ENCODE results near the gene VWA3A. TPM values are rescaled to one million over a fixed set of nuclear protein-coding genes. Genes with fewer than 3 reads are reported as not detected.

Gene VWA3A
- total and polyA plus RNA-seq, 2 experiments from 2014 or later: 0.16 to 0.24 TPM

DNA sequence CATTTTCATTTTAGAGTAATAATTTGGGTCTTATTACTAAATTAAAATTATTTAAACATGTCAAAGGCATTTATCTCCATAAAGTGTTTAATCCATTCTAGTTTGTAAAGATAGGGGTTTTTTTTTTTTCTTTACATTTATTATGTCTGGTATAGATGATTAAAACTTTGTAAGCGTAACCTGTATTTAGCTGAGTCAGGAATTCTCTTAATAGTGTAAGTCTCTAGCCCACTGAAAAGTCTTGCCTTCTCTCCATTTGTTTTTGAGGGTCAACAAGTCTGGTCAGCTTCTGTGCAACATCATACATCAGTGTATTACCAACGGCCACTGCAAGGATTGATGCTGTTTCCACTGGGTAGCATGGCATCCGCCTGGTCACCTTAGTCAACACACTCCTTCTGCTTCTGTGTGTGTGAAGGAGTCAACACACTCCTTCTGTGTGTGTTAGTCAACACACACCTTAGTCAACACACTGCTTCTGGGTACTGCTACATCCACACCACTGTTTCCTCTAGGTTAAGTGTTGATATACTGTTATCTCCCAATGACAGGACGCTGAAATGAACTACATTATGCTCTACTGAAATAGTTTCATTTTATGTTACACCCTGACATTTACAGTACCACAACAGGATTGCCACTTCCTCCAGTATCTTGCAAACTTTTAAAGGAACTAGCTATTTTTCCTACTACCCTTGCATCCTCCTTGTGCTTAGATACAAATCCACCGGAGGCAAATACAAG is 37.3 kb upstream of the VWA3A start:
- TF ChIP-seq, protein P1, sequence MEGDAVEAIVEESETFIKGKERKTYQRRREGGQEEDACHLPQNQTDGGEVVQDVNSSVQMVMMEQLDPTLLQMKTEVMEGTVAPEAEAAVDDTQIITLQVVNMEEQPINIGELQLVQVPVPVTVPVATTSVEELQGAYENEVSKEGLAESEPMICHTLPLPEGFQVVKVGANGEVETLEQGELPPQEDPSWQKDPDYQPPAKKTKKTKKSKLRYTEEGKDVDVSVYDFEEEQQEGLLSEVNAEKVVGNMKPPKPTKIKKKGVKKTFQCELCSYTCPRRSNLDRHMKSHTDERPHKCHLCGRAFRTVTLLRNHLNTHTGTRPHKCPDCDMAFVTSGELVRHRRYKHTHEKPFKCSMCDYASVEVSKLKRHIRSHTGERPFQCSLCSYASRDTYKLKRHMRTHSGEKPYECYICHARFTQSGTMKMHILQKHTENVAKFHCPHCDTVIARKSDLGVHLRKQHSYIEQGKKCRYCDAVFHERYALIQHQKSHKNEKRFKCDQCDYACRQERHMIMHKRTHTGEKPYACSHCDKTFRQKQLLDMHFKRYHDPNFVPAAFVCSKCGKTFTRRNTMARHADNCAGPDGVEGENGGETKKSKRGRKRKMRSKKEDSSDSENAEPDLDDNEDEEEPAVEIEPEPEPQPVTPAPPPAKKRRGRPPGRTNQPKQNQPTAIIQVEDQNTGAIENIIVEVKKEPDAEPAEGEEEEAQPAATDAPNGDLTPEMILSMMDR (IDR thresholded peaks at IDR 0.05; ENCODE audit: low read depth, low read length): no peak
- H3K4me1 ChIP-seq (ENCODE audit: low read depth): no peaks in the 10 kb centered on the region
- no peak overlapping the region for H3K4me3 ChIP-seq
- no peaks in the 10 kb centered on the region for H3K36me3 ChIP-seq
- no peaks in the 10 kb centered on the region for H3K9me3 ChIP-seq (ENCODE audit: low read depth)
- no peak for DNase-seq (ENCODE audit: low read depth in 1 of 2, low spot score in 1 of 2)
- no peak overlapping the region for H3K27ac ChIP-seq
- H3K27me3 ChIP-seq: no peaks in the 10 kb centered on the region

DNA sequence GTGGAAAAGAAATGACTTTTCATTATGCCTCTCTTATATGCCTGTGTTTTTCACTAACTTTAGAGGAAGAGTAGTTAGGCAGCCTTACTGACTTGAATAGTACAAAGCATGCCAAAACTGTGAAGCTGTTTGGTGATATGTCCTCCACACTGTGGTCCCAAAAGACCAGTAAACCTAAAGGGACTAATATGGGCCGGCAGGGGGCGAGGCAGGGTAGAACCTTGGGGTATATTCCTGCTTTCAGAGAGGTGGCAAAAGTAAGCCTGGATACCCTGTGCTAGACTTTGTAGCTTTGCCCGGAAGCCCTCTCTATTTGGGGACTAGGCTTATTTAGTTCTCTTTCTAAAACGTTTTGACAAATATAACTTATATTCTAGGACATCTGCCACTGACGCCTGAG is 36.5 kb upstream of the VWA3A start:
- peak in 1 of 2 donors; percentile 35 for DNase-seq (ENCODE audit: low read depth in 1 of 2, low spot score in 1 of 2)
- TF ChIP-seq, protein P1 (IDR thresholded peaks at IDR 0.05; ENCODE audit: low read depth, low read length): peak; percentile 29
- no peak overlapping the region for H3K4me3 ChIP-seq

DNA sequence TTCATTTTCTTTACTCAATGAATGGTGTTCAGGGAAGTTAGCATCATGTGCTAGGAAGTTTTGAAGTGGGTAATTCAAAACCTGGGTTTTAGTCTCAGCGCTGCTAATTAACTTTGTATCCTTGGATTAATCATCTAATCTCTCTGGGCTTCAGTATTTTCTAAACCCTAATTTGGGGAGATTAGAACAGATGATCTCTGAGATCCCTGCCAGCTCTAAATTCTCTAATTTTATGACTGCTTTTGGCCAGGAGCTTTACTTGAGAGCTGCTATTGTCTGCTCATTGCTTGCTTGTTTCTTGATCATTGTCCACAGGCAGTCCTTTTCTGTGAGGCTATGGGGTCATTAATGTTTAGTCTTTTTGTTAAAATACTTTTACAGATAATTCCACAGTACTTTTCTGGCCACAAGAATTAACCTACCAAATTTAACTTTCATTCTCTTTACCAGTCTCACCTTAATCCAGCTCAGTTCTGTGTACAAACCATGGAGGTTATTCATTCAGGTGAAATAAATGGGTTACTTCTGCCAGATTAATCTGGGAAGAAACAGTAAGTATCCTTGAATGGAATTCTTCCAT is 28.4 kb upstream of the VWA3A start:
- DNase-seq (ENCODE audit: low read depth in 1 of 2, low spot score in 1 of 2): no peak
- Histone ChIP-seq H3K9me3 (ENCODE audit: low read depth) (no peaks in the 10 kb centered on the region), H3K36me3 (no peaks in the 10 kb centered on the region), H3K4me3 (no peak overlapping the region), H3K4me1 (ENCODE audit: low read depth) (peaks cover 16% of the 10 kb centered on the region), H3K27me3 (no peaks in the 10 kb centered on the region), H3K27ac (no peak overlapping the region)
- TF ChIP-seq, protein P1 (IDR thresholded peaks at IDR 0.05; ENCODE audit: low read depth, low read length): no peak

More for the DNA sequence above, 36.5 kb upstream of the VWA3A start:
- Histone ChIP-seq H3K9me3 (ENCODE audit: low read depth) (no peaks in the 10 kb centered on the region), H3K27ac (no peak overlapping the region), H3K36me3 (no peaks in the 10 kb centered on the region), H3K4me1 (ENCODE audit: low read depth) (no peaks in the 10 kb centered on the region), H3K27me3 (no peaks in the 10 kb centered on the region)

DNA sequence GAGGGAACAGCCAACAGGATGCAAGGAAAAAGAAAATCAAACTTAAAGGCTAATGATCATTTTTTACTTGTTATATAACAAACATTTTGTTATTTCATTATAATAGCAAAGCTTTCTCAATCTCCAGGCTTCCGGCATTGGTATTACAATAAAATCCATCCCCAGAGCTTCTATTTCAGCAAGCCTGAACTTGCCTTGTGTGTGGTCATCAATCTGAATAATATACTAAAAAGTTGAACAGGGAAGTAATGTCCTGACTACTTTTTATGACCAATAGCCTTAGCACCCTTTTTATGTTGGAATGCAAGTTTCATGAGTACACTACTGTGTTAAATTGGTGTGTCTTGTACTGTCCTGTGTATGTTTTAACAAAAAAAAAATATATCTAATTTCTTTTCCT is 27.1 kb upstream of the VWA3A start:
- H3K36me3 ChIP-seq: no peaks in the 10 kb centered on the region
- H3K27me3 ChIP-seq: no peaks in the 10 kb centered on the region
- H3K9me3 ChIP-seq (ENCODE audit: low read depth): no peaks in the 10 kb centered on the region
- TF ChIP-seq, protein P1 (IDR thresholded peaks at IDR 0.05; ENCODE audit: low read depth, low read length): no peak
- no peak overlapping the region for H3K4me3 ChIP-seq
- H3K4me1 ChIP-seq (ENCODE audit: low read depth): peaks cover 16% of the 10 kb centered on the region
- no peak for DNase-seq (ENCODE audit: low read depth in 1 of 2, low spot score in 1 of 2)
- H3K27ac ChIP-seq: no peak overlapping the region

DNA sequence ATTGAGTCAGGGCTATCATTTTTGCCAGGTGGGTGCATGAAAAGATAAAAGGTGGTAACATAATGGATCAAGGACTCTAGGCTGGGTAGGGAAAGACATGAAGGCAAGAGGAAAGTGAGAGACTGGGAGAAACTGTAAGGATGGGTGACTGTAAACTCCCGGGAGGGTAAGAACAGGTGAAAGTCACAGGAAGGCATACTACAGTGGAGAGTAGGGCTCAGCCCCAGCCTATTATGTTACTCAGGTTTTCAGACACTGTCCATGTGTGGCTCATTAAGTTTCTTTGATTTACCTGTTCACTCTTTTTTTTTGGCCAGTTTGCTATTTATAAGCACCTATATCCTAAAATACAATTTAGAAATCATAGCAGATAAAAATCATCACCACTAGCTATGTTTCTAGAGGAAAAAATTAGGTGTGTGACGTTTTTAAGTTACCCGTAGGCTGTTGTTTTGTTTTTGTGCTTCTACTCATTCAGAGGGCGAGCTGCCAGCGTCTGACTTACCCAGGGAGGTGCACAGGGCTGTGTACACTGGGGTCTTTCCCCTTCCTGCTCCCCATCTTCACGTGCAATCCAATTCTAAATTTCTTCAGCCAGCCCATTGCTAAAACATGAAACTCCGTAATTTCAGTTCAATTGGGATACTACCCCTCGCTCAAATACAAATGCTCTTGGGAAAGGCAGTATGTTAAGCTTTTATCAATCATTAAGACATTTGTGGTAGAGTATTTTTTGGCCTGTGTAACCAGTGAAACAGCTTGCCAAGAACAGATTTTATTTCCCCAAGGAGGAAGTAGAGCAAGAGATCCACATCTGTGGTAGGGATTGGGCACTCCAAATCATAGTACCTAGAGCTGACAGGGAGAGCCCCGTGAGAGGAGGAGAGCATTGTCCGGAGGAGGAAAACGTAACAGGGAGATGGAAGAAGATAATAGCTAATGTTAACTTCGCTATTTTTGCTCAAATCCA is 21.7 kb upstream of the VWA3A start:
- Histone ChIP-seq H3K36me3 (no peaks in the 10 kb centered on the region), H3K4me1 (ENCODE audit: low read depth) (no peaks in the 10 kb centered on the region), H3K4me3 (no peak overlapping the region), H3K27ac (no peak overlapping the region), H3K9me3 (ENCODE audit: low read depth) (no peaks in the 10 kb centered on the region), H3K27me3 (no peaks in the 10 kb centered on the region)
- TF ChIP-seq, protein P1 (IDR thresholded peaks at IDR 0.05; ENCODE audit: low read depth, low read length): no peak
- peak in 1 of 2 donors; percentile 63 for DNase-seq (ENCODE audit: low read depth in 1 of 2, low spot score in 1 of 2)
